Uterus (tissue), 2 donors: Measurements from ENCODE around the gene CAMKV.
"Not testable (repeated sequence)": the region's sequence is repeated elsewhere in the genome, so short reads cannot be mapped to it uniquely, and the experiment has no call there.

Experiments used
- CTCF ChIP-seq, 4 experiments: fragments of 200-600 bp in 2 of 4; fragments of 450-650 bp in 2 of 4; sonication (generic) in 2 of 4; IDR thresholded peaks; one replicate each; pipeline ENCODE4 v1.5.1; 2016 to 2019; ENCODE audit warnings: antibody characterized with exemption in 4 of 4, mild to moderate bottlenecking in 2 of 4, moderate library complexity in 1 of 4
- POLR2A ChIP-seq, 2 donors: fragments of 450-650 bp; IDR thresholded peaks; one replicate each; pipeline ENCODE4 v1.6.1; 2016; ENCODE audit warnings: antibody characterized with exemption in 2 of 2, mild to moderate bottlenecking in 1 of 2, moderate library complexity in 1 of 2

GRCh38 chr3:49917806-49918590 lies 48.3 kb upstream of the CAMKV start:
- not testable (repeated sequence) for TF ChIP-seq CTCF, POLR2A (IDR thresholded peaks at IDR 0.05)
